Immature natural killer cell (primary cell): Measurements from ENCODE around the gene RBFOX2. TPM values are rescaled to one million over a fixed set of nuclear protein-coding genes. Genes with fewer than 3 reads are reported as not detected.
"Not testable (repeated sequence)": the region's sequence is repeated elsewhere in the genome, so short reads cannot be mapped to it uniquely, and the experiment has no call there.

Source experiments
- DNase-seq, 3 donors: peaks; one replicate each; pipeline ENCODE4 v3.0.0; 2022; ENCODE audit warnings: mixed read lengths in 1 of 3
- H3K27ac Mint-ChIP-seq, 6 donors: one replicate each; pipeline ENCODE4 v1.8.0; 2020; ENCODE audit warnings: mixed read lengths in 6 of 6, mild to moderate bottlenecking in 5 of 6, inconsistent platforms in 4 of 6, moderate library complexity in 3 of 6
- H3K27me3 Mint-ChIP-seq, 3 donors: one replicate each; pipeline ENCODE4 v1.8.0; 2020 to 2021; ENCODE audit warnings: low read depth in 3 of 3, mild to moderate bottlenecking in 3 of 3, mixed read lengths in 3 of 3, moderate library complexity in 3 of 3, inconsistent platforms in 1 of 3
- H3K36me3 Mint-ChIP-seq, 3 donors: one replicate each; pipeline ENCODE4 v1.8.0; 2020; ENCODE audit warnings: mixed read lengths in 3 of 3, inconsistent platforms in 2 of 3, mild to moderate bottlenecking in 2 of 3
- H3K4me1 Mint-ChIP-seq, 2 donors: one replicate each; pipeline ENCODE4 v1.8.0; 2020; ENCODE audit warnings: inconsistent platforms in 2 of 2, mild to moderate bottlenecking in 2 of 2, mixed read lengths in 2 of 2, moderate library complexity in 1 of 2
- H3K4me3 Mint-ChIP-seq, 5 donors: one replicate each; pipeline ENCODE4 v1.8.0; 2020; ENCODE audit warnings: mild to moderate bottlenecking in 5 of 5, mixed read lengths in 5 of 5, inconsistent platforms in 3 of 5, moderate library complexity in 3 of 5
- H3K9me3 Mint-ChIP-seq, 6 donors: one replicate each; pipeline ENCODE4 v1.8.0; 2020; ENCODE audit warnings: mild to moderate bottlenecking in 6 of 6, mixed read lengths in 6 of 6, inconsistent platforms in 4 of 6, moderate library complexity in 3 of 6
- polyA plus RNA-seq, 3 donors: library from polyadenylated mRNA; unstranded; fragments of 300-500 nt; fragmentation: Illumina TruSeq; gene quantifications; one replicate each; pipeline ENCODE4 v1.2.3, GENCODE V29; 2021

Gene RBFOX2
- polyA plus RNA-seq, 3 donors from 2014 or later, result 1.2 to 1.9 TPM; not detected in 1

- H3K36me3 Mint-ChIP-seq, result no peaks in the 10 kb centered on the region
- no peaks in the 10 kb centered on the region for H3K4me1 Mint-ChIP-seq
- peak overlapping the region in 1 of 5 donors; percentile 1 for H3K4me3 Mint-ChIP-seq
- H3K27ac Mint-ChIP-seq, result no peak overlapping the region
- DNase-seq, result no peak
- H3K27me3 Mint-ChIP-seq, result peaks cover 1 to 12% (median 5%) of the 10 kb centered on the region in 3 donors
- no peaks in the 10 kb centered on the region for H3K9me3 Mint-ChIP-seq
These were observed 193.2 kb downstream of the RBFOX2 start for GRCh38 chr22:35835267-35835997.

- no peaks in the 10 kb centered on the region for H3K9me3 Mint-ChIP-seq
- H3K4me3 Mint-ChIP-seq, result no peak overlapping the region
- no peaks in the 10 kb centered on the region for H3K36me3 Mint-ChIP-seq
- DNase-seq, result no peak
- H3K27me3 Mint-ChIP-seq, result peaks cover 2 to 6% (median 6%) of the 10 kb centered on the region in 3 donors
- H3K27ac Mint-ChIP-seq, result no peak overlapping the region
- no peaks in the 10 kb centered on the region for H3K4me1 Mint-ChIP-seq
These were observed 194.6 kb downstream of the RBFOX2 start for GRCh38 chr22:35834061-35834460.

DNA sequence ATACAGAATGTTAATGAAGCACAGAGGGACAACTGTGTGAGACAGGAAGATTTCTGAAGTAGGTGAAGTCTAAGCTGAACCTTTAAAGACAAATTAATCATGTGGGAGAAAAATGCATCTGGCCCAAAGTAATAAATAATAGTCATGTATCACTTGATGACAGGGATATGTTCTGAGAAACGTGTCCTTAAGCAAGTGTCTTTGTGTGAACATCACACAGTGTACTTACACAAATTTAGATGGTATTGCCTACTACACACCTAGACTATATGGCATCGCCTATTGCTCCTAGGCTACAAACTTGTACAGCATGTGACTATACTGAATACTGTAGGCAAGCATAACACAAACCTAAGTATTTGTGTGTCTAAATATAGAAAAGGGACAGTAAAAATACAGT, 198.3 kb downstream of the RBFOX2 start:
- Mint-ChIP-seq H3K9me3 (no peaks in the 10 kb centered on the region), H3K27ac (no peak overlapping the region), H3K36me3 (no peaks in the 10 kb centered on the region), H3K4me1 (no peaks in the 10 kb centered on the region), H3K27me3 (peaks cover 2 to 6% (median 2%) of the 10 kb centered on the region in 3 donors), H3K4me3 (no peak overlapping the region)
- no peak for DNase-seq

- no peak overlapping the region for H3K4me3 Mint-ChIP-seq
- no peaks in the 10 kb centered on the region for H3K36me3 Mint-ChIP-seq
- H3K27me3 Mint-ChIP-seq, result peaks cover 0 to 2% (median 0%) of the 10 kb centered on the region in 3 donors
- no peak overlapping the region for H3K27ac Mint-ChIP-seq
- no peak for DNase-seq
- H3K9me3 Mint-ChIP-seq, result no peaks in the 10 kb centered on the region
- H3K4me1 Mint-ChIP-seq, result peaks cover 4 to 6% of the 10 kb centered on the region in 2 donors
These were observed 204.4 kb downstream of the RBFOX2 start for GRCh38 chr22:35824256-35824655.

DNA sequence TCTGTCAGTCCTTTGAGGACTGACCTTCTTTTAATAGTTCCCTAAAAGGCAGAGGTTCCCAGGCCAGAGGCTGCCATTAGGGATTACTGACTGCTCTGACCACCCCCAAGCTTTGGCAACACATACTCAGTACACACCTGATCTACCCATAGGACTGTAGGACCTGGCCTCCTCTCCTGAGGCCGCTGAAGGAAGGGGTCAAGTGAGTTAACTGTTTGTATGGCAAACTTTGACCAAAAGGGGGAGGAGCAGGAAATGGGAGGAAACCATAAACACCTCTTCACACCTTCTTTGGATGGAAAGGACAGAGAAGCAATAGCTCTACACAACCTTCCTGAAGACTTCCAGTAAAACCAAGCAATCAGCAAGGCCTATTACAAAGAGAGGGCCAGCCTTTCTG, 207.0 kb downstream of the RBFOX2 start:
- no peak overlapping the region for H3K4me3 Mint-ChIP-seq
- H3K4me1 Mint-ChIP-seq, result peaks cover 4 to 6% of the 10 kb centered on the region in 2 donors
- H3K27me3 Mint-ChIP-seq, result no peaks in the 10 kb centered on the region
- no peaks in the 10 kb centered on the region for H3K9me3 Mint-ChIP-seq
- DNase-seq, result no peak
- no peaks in the 10 kb centered on the region for H3K36me3 Mint-ChIP-seq
- H3K27ac Mint-ChIP-seq, result no peak overlapping the region

DNA sequence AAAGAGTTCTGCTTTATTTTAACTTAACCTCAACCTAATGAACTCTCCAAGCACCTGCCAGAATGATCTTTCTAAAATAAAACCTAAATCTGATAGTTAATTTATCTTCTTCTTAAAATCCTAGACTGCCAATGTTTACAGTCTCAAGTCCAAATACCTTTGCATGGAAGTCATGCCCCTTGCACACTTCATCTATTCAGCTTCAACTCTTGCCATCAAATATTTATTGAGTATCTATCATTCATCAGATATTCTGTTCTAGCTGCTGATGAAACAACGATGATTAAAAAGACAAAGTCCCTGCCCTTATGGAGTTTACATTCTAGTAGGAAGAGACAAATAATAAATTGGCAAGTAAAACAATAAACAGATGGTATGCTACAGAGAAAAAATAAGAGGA, 209.2 kb downstream of the RBFOX2 start:
- no peak overlapping the region for H3K27ac Mint-ChIP-seq
- H3K4me3 Mint-ChIP-seq, result no peak overlapping the region
- no peaks in the 10 kb centered on the region for H3K9me3 Mint-ChIP-seq
- no peak for DNase-seq
- H3K4me1 Mint-ChIP-seq, result peaks cover 4 to 6% of the 10 kb centered on the region in 2 donors
- H3K27me3 Mint-ChIP-seq, result no peaks in the 10 kb centered on the region
- no peaks in the 10 kb centered on the region for H3K36me3 Mint-ChIP-seq

DNA sequence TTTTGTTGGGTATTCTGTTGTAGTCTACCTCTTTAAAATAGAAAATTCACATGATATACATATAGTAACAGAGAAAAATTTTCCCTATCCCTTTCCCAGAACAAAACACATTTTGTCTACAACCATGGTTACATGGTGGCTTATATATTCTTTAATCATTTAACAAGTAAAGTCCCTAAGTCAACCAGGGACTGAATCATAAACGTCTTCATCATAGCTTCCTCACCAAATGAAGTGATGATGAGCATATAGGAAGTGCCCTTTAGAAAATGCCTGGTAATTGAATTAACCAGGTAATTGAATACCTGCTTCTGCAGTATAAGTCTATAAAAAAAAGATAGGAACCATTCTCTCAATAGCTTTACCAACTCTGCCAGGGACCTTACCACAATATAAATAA, 209.7 kb downstream of the RBFOX2 start:
- H3K36me3 Mint-ChIP-seq, result no peaks in the 10 kb centered on the region
- peaks cover 4 to 6% of the 10 kb centered on the region in 2 donors for H3K4me1 Mint-ChIP-seq
- no peak overlapping the region for H3K27ac Mint-ChIP-seq
- no peaks in the 10 kb centered on the region for H3K27me3 Mint-ChIP-seq
- DNase-seq, result no peak
- no peaks in the 10 kb centered on the region for H3K9me3 Mint-ChIP-seq
- H3K4me3 Mint-ChIP-seq, result no peak overlapping the region

- Mint-ChIP-seq H3K4me3 (no peak overlapping the region), H3K27ac (no peak overlapping the region), H3K36me3 (no peaks in the 10 kb centered on the region), H3K9me3 (no peaks in the 10 kb centered on the region), H3K27me3 (peaks cover 1 to 2% (median 2%) of the 10 kb centered on the region in 3 donors), H3K4me1 (no peaks in the 10 kb centered on the region)
- no peak for DNase-seq
These were observed 216.0 kb downstream of the RBFOX2 start for GRCh38 chr22:35812600-35812999.

DNA sequence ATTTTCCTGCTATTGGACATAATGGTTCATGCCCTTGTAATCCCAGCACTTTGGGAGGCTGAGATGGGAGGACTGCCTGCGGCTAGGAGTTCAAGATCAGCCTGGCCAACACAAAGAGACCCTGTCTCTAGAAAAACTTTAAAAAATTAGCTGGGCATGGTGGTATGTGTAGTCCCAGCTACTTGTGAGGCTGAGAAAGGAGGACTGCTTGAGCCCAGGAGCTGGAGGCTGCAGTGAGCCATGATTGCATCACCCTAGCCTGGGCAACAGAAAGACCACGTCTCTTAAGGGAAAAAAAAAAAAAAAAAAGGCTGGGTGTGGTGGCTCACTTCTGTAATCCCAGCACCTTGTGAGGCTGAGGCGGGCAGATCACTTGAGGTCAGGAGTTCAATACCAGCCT, 217.0 kb downstream of the RBFOX2 start:
- H3K4me1 Mint-ChIP-seq, result no peaks in the 10 kb centered on the region
- no peaks in the 10 kb centered on the region for H3K9me3 Mint-ChIP-seq
- peaks cover 2 to 6% (median 3%) of the 10 kb centered on the region in 3 donors for H3K27me3 Mint-ChIP-seq
- H3K27ac Mint-ChIP-seq, result no peak overlapping the region
- no peak for DNase-seq
- H3K4me3 Mint-ChIP-seq, result no peak overlapping the region
- H3K36me3 Mint-ChIP-seq, result no peaks in the 10 kb centered on the region

DNA sequence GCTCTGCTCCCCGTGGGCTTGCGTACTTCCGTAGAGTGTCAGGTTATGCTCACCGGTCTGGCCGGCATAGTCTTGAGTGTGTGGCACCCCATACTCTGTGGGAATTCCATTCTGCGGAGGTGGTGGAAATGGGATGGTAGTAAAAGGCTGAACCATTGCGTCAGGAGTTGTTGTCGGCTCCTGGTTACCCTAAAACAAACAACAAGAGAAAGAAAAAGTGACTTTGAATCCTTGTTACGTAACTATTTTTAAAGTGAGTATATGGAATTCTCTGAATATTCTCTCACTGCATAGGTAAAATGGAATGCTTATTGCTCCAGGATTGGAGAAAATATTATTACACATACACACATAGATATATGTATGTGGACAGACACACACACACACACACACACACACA, 218.8 kb downstream of the RBFOX2 start:
- peaks cover 2 to 6% (median 3%) of the 10 kb centered on the region in 3 donors for H3K27me3 Mint-ChIP-seq
- H3K36me3 Mint-ChIP-seq, result no peaks in the 10 kb centered on the region
- H3K4me3 Mint-ChIP-seq, result no peak overlapping the region
- no peaks in the 10 kb centered on the region for H3K4me1 Mint-ChIP-seq
- DNase-seq, result no peak
- H3K9me3 Mint-ChIP-seq, result no peaks in the 10 kb centered on the region
- no peak overlapping the region for H3K27ac Mint-ChIP-seq

GRCh38 chr22:35808377-35808776, 220.2 kb downstream of the RBFOX2 start:
- Mint-ChIP-seq H3K27me3 (peaks cover 2 to 6% (median 3%) of the 10 kb centered on the region in 3 donors), H3K27ac (no peak overlapping the region), H3K4me1 (no peaks in the 10 kb centered on the region), H3K36me3 (no peaks in the 10 kb centered on the region), H3K4me3 (no peak overlapping the region), H3K9me3 (no peaks in the 10 kb centered on the region)
- DNase-seq, result no peak

DNA sequence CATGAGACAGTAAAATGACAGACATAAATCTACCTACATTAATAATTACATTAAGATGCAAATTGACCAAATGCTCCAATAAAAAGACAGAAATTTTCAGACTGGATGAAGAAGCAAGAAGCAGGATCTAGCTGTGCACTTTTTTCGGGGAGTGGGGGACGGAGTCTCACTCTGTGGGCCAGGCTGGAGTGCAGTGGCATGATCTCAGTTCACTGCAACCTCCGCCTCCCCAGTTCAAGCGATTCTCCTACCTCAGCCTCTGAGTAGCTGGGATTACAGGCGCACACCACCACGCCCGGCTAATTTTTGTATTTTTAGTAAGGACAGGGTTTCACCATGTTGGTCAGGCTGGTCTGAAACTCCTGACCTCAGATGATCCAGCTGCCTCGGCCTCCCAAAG, 222.0 kb downstream of the RBFOX2 start:
- not testable (repeated sequence) for H3K27me3 Mint-ChIP-seq, H3K27ac Mint-ChIP-seq, H3K4me1 Mint-ChIP-seq, H3K4me3 Mint-ChIP-seq, H3K9me3 Mint-ChIP-seq, H3K36me3 Mint-ChIP-seq, DNase-seq

DNA sequence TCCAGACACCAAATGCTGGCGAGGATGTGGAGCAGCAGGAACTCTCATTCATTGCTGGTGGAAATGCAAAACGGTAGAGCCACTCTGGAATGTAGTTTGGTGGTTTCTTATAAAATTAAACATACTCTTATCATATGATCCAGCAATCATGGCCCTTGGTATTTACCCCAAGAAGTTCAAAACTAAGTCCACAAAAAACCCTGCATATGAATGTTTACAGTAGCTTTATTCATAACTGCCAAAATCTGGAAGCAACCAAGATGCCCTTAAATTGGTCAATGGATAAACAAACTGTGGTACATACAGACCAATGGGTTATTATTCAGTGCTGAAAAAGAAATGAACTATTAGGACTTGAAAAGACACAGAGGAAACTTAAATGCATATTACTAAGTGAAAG, 223.2 kb downstream of the RBFOX2 start:
- peaks cover 0 to 6% (median 3%) of the 10 kb centered on the region in 3 donors for H3K27me3 Mint-ChIP-seq
- H3K4me3 Mint-ChIP-seq, result no peak overlapping the region
- DNase-seq, result no peak
- H3K9me3 Mint-ChIP-seq, result no peaks in the 10 kb centered on the region
- no peaks in the 10 kb centered on the region for H3K4me1 Mint-ChIP-seq
- peaks cover 0 to under 1% (median 0%) of the 10 kb centered on the region in 3 donors for H3K36me3 Mint-ChIP-seq
- no peak overlapping the region for H3K27ac Mint-ChIP-seq

- Mint-ChIP-seq H3K4me3 (no peak overlapping the region), H3K27ac (no peak overlapping the region), H3K4me1 (no peaks in the 10 kb centered on the region), H3K36me3 (peaks cover 0 to 4% (median 0%) of the 10 kb centered on the region in 3 donors), H3K27me3 (peaks cover 0 to 4% (median 3%) of the 10 kb centered on the region in 3 donors), H3K9me3 (no peaks in the 10 kb centered on the region)
- DNase-seq, result no peak
These were observed 224.2 kb downstream of the RBFOX2 start for GRCh38 chr22:35804421-35804820.

GRCh38 chr22:35802885-35803284, 225.7 kb downstream of the RBFOX2 start:
- Mint-ChIP-seq H3K4me3 (no peak overlapping the region), H3K36me3 (peaks cover 0 to 4% (median 0%) of the 10 kb centered on the region in 3 donors), H3K27ac (no peak overlapping the region), H3K9me3 (no peaks in the 10 kb centered on the region), H3K27me3 (peaks cover 0 to 4% (median 3%) of the 10 kb centered on the region in 3 donors), H3K4me1 (no peaks in the 10 kb centered on the region)
- no peak for DNase-seq
